Small intestine (tissue), 7 donors: ENCODE measurements around the gene CABCOCO1. TPM values are rescaled to one million over a fixed set of nuclear protein-coding genes. Genes with fewer than 3 reads are reported as not detected.

Experiments used
- DNase-seq, 2 donors: peaks; one replicate each; pipeline versions ENCODE4 v3.0.0 to v3.0.0-alpha.2; 2013
- FAIRE-seq: peaks from 2 replicates; lab custom pipeline; 2012; peaks lifted over from hg19 to GRCh38; lab: Jason Lieb, UNC
- H3K27ac ChIP-seq, 3 donors: one replicate each; pipeline ENCODE4 v1.5.1; 2013; ENCODE audit warnings: low read length in 2 of 3, mild to moderate bottlenecking in 2 of 3, control low read depth in 1 of 3, inconsistent platforms in 1 of 3, low read depth in 1 of 3, moderate library complexity in 1 of 3
- H3K27me3 ChIP-seq, 3 donors: one replicate each; pipeline ENCODE4 v1.6.1; 2013; ENCODE audit warnings: low read length in 3 of 3, inconsistent platforms in 1 of 3; ENCODE audit not compliant: control insufficient read depth in 3 of 3, insufficient read depth in 3 of 3
- H3K36me3 ChIP-seq, 3 donors: one replicate each; pipeline ENCODE4 v1.6.1; 2013; ENCODE audit warnings: low read length in 3 of 3, inconsistent platforms in 1 of 3, low read depth in 1 of 3, mild to moderate bottlenecking in 1 of 3, moderate library complexity in 1 of 3; ENCODE audit not compliant: control insufficient read depth in 3 of 3, insufficient read depth in 2 of 3
- H3K4me1 ChIP-seq, 3 donors: one replicate each; pipeline ENCODE4 v1.6.1; 2013; ENCODE audit warnings: low read length in 2 of 3, inconsistent platforms in 1 of 3, low read depth in 1 of 3, mild to moderate bottlenecking in 1 of 3, moderate library complexity in 1 of 3; ENCODE audit not compliant: control insufficient read depth in 3 of 3, insufficient read depth in 2 of 3
- H3K4me3 ChIP-seq, 3 donors: one replicate each; pipeline ENCODE4 v1.5.1; 2013; ENCODE audit warnings: low read length in 3 of 3, control low read depth in 1 of 3, inconsistent platforms in 1 of 3, low read depth in 1 of 3, mild to moderate bottlenecking in 1 of 3, moderate library complexity in 1 of 3
- H3K9me3 ChIP-seq, 2 donors: one replicate each; pipeline ENCODE4 v1.6.1; 2013; ENCODE audit warnings: low read depth in 1 of 2, low read length in 1 of 2; ENCODE audit not compliant: control insufficient read depth in 2 of 2, insufficient read depth in 1 of 2
- WGBS, 3 donors: extraction: QIAGEN DNeasy Blood & Tissue Kit; methylation state at CpG; one replicate each; pipeline ENCODE4 v1.1.7; 2013; 5-methylcytosine and 5-hydroxymethylcytosine counted together
- polyA plus RNA-seq, 4 donors: library from polyadenylated mRNA; stranded (reverse) in 3 of 4; unstranded in 1 of 4; fragments of 200-250 nt in 3 of 4; fragments of 120-200 nt in 1 of 4; gene quantifications; one replicate each; pipeline versions ENCODE4 v1.2.1 to v1.2.3, GENCODE V29; 2013
- donor health status: healthy with polysubstance abuse.
- donor health status: control.
- donor health status: control.
- donor health status: Bipolar disorder and iron deficiency.
- donor health status: healthy.

Gene CABCOCO1
- polyA plus RNA-seq, 4 donors, result 0.15 to 0.49 TPM; not detected in 2

DNA sequence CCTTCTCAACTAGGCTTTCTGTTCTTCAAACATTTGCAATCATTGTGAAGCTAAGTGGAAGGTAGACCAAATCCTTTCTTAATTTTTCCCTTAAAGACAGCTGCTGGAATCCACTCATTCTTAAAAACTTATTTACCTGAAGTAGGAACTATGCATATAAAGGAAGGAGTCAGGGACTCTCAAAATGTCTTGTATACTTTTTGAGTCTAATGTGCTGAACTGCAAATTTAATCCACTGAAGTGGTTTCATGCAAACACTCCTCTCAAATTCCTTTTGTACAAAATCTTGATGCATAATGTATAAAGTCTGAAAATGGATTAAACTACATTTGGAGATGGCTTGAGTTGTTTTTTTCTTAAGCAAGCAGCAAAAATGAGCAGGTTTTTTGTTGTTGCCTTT is 118.0 kb downstream of the CABCOCO1 start:
- no peak for FAIRE-seq
- H3K4me3 ChIP-seq, result no peak overlapping the region
- H3K36me3 ChIP-seq, result no peaks in the 10 kb centered on the region
- no peaks in the 10 kb centered on the region for H3K27me3 ChIP-seq
- DNase-seq, result no peak
- peaks cover 0 to 2% (median 0%) of the 10 kb centered on the region in 3 donors for H3K4me1 ChIP-seq
- H3K9me3 ChIP-seq, result no peaks in the 10 kb centered on the region
- H3K27ac ChIP-seq, result peak overlapping the region in 1 of 3 donors; percentile 24

DNA sequence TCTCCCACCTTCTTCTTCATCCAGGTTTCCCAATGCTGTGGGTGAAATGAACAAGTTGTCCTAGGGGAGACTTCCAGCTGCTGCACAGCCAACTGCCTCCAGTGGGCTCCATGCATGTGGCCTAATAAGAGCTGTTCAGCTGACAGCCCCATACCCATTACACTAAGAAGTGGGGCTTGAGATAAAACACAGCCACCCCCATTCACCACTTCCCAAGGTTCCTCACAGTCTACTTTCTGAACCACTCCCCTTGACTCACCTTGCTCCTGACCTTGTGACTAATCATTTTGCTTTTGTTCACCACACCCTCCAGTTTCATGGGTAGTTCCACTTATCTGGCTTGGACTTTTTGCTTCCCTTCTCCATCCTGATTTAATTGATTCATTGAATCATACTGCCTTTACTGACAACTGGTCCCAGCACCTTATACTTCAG is 119.3 kb downstream of the CABCOCO1 start:
- peaks cover 0 to 5% (median 0%) of the 10 kb centered on the region in 3 donors for H3K4me1 ChIP-seq
- H3K27ac ChIP-seq, result no peak overlapping the region
- DNase-seq (peak; percentile 32 to 84), FAIRE-seq (peak; percentile 39)
- no peak overlapping the region for H3K4me3 ChIP-seq
- H3K27me3 ChIP-seq, result no peaks in the 10 kb centered on the region
- no peaks in the 10 kb centered on the region for H3K36me3 ChIP-seq
- no peaks in the 10 kb centered on the region for H3K9me3 ChIP-seq

DNA sequence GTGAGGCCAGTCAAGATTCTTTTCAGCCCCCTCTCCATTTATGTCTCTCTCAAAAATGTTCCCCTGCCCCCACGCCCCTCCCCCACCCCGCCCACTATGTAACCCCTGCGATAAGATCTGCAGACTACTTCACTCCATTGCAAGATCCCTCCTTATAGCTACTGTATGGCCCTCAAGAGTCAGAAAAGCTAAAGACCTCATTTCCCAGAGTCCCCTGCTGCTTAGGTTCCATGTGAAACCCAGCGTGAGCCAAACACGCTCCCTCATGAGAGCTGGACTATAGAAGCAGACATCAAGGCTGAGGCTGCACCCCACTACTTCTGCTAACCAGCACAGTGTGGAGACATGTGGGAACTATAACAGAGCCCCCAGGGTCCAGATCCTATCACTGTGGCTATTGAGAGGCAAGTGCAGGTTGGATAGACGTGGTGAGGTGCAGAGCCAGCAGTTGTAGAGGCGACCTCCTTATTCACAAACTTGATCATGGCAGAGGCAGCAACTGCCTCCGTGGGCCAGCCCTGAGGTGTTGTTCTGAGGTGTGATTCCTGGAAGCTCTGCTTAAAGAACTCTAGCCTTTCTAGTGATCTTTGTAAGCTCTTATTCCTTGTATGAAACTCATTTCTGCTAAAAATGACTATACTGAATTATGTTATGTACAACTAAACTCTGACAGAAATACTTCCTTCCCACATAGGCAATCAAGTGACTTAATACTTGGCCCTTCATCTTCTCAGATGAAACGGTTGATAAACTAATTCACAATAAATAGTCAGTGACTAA is 121.8 kb downstream of the CABCOCO1 start:
- H3K27me3 ChIP-seq, result no peaks in the 10 kb centered on the region
- no peaks in the 10 kb centered on the region for H3K9me3 ChIP-seq
- 78 to 92% (median 78%) methylated on average over 9 of the region's 9 CpGs for WGBS, 3 donors
- no peak for FAIRE-seq
- H3K4me3 ChIP-seq, result no peak overlapping the region
- peaks cover 0 to 3% (median 0%) of the 10 kb centered on the region in 3 donors for H3K4me1 ChIP-seq
- no peaks in the 10 kb centered on the region for H3K36me3 ChIP-seq
- H3K27ac ChIP-seq, result no peak overlapping the region
- no peak for DNase-seq

GRCh38 chr10:61785473-61786105 is 122.9 kb downstream of the CABCOCO1 start:
- H3K27me3 ChIP-seq, result no peaks in the 10 kb centered on the region
- 67 to 82% (median 81%) methylated on average over 3 of the region's 3 CpGs for WGBS, 3 donors
- H3K4me3 ChIP-seq, result no peak overlapping the region
- FAIRE-seq (no peak), DNase-seq (no peak)
- no peak overlapping the region for H3K27ac ChIP-seq
- H3K4me1 ChIP-seq, result peaks cover 0 to 2% (median 0%) of the 10 kb centered on the region in 3 donors
- H3K9me3 ChIP-seq, result no peaks in the 10 kb centered on the region
- H3K36me3 ChIP-seq, result no peaks in the 10 kb centered on the region

DNA sequence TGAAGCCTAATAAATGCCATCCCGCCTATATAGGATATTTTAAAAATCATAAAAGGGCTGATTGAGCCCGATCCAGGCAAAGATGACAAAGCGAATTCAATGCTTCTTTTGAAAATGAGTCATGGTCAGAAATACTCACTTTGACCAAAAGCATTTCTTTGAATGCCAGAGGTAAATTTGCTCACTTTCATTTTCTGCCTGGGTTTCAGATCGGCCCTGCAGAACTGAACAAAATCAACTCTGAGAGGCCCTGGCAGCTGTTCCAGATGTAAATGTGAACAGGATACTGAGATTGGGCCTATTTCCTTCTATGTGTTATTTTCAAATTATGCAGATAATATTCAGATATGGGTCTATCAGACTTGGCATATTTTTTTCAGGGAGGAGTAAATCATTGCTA is 124.0 kb downstream of the CABCOCO1 start:
- H3K4me1 ChIP-seq, result peaks cover 0 to 2% (median 0%) of the 10 kb centered on the region in 3 donors
- peak in 1 of 2 donors; percentile 7 for DNase-seq
- no peak overlapping the region for H3K27ac ChIP-seq

DNA sequence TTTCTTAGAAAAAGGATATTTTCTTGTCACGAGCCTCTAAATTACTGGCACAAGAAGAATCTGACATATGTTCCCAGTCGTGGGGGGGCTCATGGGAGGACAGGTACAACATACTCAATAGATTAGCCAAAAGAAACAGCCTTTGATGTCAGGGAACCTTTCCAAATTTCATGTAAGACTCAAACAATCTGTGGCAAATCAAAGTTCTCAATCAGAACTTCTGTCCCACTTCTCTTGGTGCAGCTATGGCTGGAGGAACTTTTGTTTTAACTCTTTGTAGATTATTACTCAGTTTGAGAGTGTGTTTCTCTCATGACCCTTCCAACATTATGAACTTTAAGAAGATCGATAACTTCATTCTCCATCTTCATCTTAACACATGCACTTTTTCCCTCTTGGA is 124.4 kb downstream of the CABCOCO1 start:
- 56 to 66% (median 62%) methylated on average over 3 of the region's 3 CpGs for WGBS, 3 donors
- no peak for FAIRE-seq
- Histone ChIP-seq H3K27ac (no peak overlapping the region), H3K36me3 (no peaks in the 10 kb centered on the region), H3K4me3 (no peak overlapping the region), H3K4me1 (peaks cover 0 to 2% (median 0%) of the 10 kb centered on the region in 3 donors), H3K27me3 (no peaks in the 10 kb centered on the region), H3K9me3 (no peaks in the 10 kb centered on the region)
- DNase-seq, result no peak

More for the DNA sequence above, 124.0 kb downstream of the CABCOCO1 start:
- FAIRE-seq, result no peak
- Histone ChIP-seq H3K27me3 (no peaks in the 10 kb centered on the region), H3K4me3 (no peak overlapping the region), H3K9me3 (no peaks in the 10 kb centered on the region), H3K36me3 (no peaks in the 10 kb centered on the region)
- 30 to 39% (median 35%) methylated on average over 4 of the region's 4 CpGs for WGBS, 3 donors

GRCh38 chr10:61789031-61789430 is 126.3 kb downstream of the CABCOCO1 start:
- FAIRE-seq, result no peak

DNA sequence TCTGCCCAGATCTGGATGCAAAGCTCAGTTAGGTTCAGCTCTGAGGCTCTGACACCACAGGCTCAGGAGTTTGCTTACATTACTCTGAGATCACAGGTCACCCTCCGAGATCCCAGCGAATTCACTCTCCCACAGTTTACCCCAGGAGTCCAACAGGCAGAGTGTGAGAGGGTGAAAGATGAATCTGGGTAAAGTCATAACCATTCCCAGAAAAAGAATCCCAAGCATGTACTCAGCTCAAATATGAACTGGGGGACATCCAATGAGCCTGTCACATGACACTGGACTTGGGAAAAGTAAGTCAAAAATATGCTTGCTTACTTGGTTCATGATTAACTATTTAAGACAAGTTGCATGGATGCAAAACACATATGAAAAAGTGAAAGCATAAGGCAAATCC is 128.5 kb downstream of the CABCOCO1 start:
- Histone ChIP-seq H3K27ac (no peak overlapping the region), H3K9me3 (no peaks in the 10 kb centered on the region), H3K4me1 (peaks cover 0 to 4% (median 0%) of the 10 kb centered on the region in 3 donors), H3K4me3 (no peak overlapping the region), H3K27me3 (no peaks in the 10 kb centered on the region), H3K36me3 (no peaks in the 10 kb centered on the region)
- peak in 1 of 2 donors; percentile 8 for DNase-seq
- FAIRE-seq, result no peak
- WGBS, 3 donors, result 67 to 95% (median 82%) methylated on average over 2 of the region's 2 CpGs

More at GRCh38 chr10:61789031-61789430, 126.3 kb downstream of the CABCOCO1 start:
- DNase-seq, result no peak
- no peaks in the 10 kb centered on the region for H3K36me3 ChIP-seq
- no peaks in the 10 kb centered on the region for H3K9me3 ChIP-seq
- no peak overlapping the region for H3K4me3 ChIP-seq
- no peaks in the 10 kb centered on the region for H3K27me3 ChIP-seq
- 78 to 83% (median 82%) methylated on average over 1 of the region's 1 CpG for WGBS, 3 donors
- no peak overlapping the region for H3K27ac ChIP-seq
- H3K4me1 ChIP-seq, result peaks cover 0 to 2% (median 0%) of the 10 kb centered on the region in 3 donors
